Endothelial cell of umbilical vein (primary cell): Measurements from ENCODE around the gene GSTO2.

ENCODE experiments used
- EZH2 ChIP-seq: IDR thresholded peaks from 2 replicates; pipeline ENCODE4 v1.6.1; 2012; ENCODE audit warnings: borderline replicate concordance, low read depth, mild to moderate bottlenecking, moderate library complexity, low read length, inconsistent platforms; ENCODE audit not compliant: severe bottlenecking
- GATA2 ChIP-seq: IDR thresholded peaks from 2 replicates; pipeline ENCODE4 v1.7.0; 2011; ENCODE audit warnings: low read depth, mild to moderate bottlenecking, moderate library complexity, mixed read lengths, low read length; ENCODE audit not compliant: insufficient read length, insufficient read depth
- POLR2A ChIP-seq: IDR thresholded peaks from 2 replicates; pipeline ENCODE4 v1.6.1; 2012; ENCODE audit warnings: low read depth, mild to moderate bottlenecking, control low read depth, low read length
- POLR2AphosphoS5 ChIP-seq: IDR thresholded peaks from 2 replicates; pipeline ENCODE4 v1.6.1; 2012; ENCODE audit warnings: low read depth, mild to moderate bottlenecking, control low read depth, low read length, moderate library complexity; ENCODE audit not compliant: insufficient read depth
- TF ChIP-seq, protein P1 (sequence below), 2 donors: IDR thresholded peaks; 1 replicate in 1 of 2; 2 replicates in 1 of 2; pipeline ENCODE4 v1.5.1; 2011; ENCODE audit warnings: low read length in 2 of 2, mild to moderate bottlenecking in 2 of 2, moderate library complexity in 2 of 2, control low read depth in 1 of 2, inconsistent platforms in 1 of 2, low read depth in 1 of 2; ENCODE audit not compliant: insufficient read depth in 1 of 2; ENCODE audit errors: extremely low read depth in 1 of 2
- TF ChIP-seq, protein P2 (sequence below): IDR thresholded peaks from 2 replicates; pipeline ENCODE4 v1.6.1; 2011; ENCODE audit not compliant: insufficient read depth, insufficient read length

DNA sequence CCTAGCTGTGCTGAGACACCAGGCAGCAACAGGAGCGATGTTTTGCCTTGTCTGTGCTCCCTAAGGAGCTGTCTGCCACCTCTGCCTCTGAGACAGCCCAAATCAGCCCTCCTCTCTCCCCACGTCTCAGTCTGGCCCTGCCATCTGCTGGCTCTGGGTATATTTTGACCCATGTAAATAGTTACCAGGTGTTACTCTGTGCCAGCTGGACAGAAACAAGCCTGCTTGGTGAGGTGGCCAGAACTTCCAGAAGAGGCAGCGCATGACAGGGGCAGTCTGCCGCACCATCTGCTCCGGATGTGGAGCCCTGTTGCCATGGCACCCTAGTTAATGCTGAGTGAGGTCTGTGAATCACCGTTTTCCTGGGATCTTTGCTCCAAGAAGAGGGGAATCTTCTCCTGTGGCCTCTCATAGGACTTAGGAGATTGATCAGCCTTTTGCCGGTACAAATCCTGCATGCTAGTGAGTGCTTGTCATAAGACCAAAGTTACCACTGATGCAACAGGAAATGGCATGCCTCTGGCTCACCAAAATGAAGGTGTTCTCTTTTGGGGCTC is 31.8 kb downstream of the GSTO2 start:
- no peak for TF ChIP-seq EZH2
- TF ChIP-seq, protein P1, sequence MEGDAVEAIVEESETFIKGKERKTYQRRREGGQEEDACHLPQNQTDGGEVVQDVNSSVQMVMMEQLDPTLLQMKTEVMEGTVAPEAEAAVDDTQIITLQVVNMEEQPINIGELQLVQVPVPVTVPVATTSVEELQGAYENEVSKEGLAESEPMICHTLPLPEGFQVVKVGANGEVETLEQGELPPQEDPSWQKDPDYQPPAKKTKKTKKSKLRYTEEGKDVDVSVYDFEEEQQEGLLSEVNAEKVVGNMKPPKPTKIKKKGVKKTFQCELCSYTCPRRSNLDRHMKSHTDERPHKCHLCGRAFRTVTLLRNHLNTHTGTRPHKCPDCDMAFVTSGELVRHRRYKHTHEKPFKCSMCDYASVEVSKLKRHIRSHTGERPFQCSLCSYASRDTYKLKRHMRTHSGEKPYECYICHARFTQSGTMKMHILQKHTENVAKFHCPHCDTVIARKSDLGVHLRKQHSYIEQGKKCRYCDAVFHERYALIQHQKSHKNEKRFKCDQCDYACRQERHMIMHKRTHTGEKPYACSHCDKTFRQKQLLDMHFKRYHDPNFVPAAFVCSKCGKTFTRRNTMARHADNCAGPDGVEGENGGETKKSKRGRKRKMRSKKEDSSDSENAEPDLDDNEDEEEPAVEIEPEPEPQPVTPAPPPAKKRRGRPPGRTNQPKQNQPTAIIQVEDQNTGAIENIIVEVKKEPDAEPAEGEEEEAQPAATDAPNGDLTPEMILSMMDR (IDR thresholded peaks at IDR 0.05; ENCODE audit: extremely low read depth in 1 of 2, insufficient read depth in 1 of 2, low read depth in 1 of 2, low read length in 2 of 2): no peak
- TF ChIP-seq POLR2AphosphoS5: peak; percentile 59
- TF ChIP-seq POLR2A: no peak
- no peak for TF ChIP-seq GATA2
- TF ChIP-seq, protein P2, sequence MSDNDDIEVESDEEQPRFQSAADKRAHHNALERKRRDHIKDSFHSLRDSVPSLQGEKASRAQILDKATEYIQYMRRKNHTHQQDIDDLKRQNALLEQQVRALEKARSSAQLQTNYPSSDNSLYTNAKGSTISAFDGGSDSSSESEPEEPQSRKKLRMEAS: peak; percentile 55
